Stimulated activated naive CD8-positive, alpha-beta T cell treated with anti-CD3 and anti-CD28 coated beads, Interleukin-15, Interleukin-2, amounts not matched to agents 100 ng/mL and 50 ng/mL, for 24 hours (primary cell): ENCODE measurements around the gene SNAPC5.

Source experiments
- H3K27ac Mint-ChIP-seq: one replicate; pipeline ENCODE4 v1.8.0; 2021; ENCODE audit warnings: mild to moderate bottlenecking, mixed read lengths
- H3K27me3 Mint-ChIP-seq: one replicate; pipeline ENCODE4 v1.8.0; 2021; ENCODE audit warnings: mixed read lengths
- H3K36me3 Mint-ChIP-seq: one replicate; pipeline ENCODE4 v1.8.0; 2021; ENCODE audit warnings: low read depth, mixed read lengths
- H3K4me1 Mint-ChIP-seq: one replicate; pipeline ENCODE4 v1.8.0; 2021; ENCODE audit warnings: low read depth, mixed read lengths
- H3K4me3 Mint-ChIP-seq: one replicate; pipeline ENCODE4 v1.8.0; 2021; ENCODE audit warnings: mild to moderate bottlenecking, mixed read lengths
- H3K9me3 Mint-ChIP-seq: one replicate; pipeline ENCODE4 v1.8.0; 2021; ENCODE audit warnings: mixed read lengths

SNAPC5 gene

GRCh38 chr15:66497502-66498455 is at the start of gene SNAPC5:
TSS of gene SNAPC5 (minus strand) at chr15:66497762. CDS start at chr15:66497731, 31 bp downstream.
- H3K27ac Mint-ChIP-seq = peak within 1 kb of the TSS; percentile 99

DNA sequence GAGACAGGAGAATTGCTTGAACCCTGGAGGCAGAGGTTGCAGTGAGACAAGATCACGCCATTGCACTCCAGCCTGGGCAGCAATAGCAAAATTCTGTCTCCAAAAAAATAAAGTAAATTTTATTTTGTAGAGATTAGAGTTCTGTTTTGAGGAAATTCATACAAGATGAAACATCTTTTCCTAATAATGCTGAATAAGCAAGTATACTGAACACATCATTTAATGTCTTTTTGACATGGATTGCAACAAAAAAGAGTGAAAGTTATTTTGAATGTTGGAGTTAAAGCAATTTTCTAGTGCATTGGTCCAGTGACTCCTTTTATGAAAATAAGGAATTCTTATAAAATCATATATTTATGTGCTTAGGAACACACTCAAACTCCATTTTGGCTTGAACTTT is 47.7 kb upstream of the SNAPC5 start:
- Mint-ChIP-seq H3K36me3 (peaks cover 51% of the 10 kb centered on the region), H3K4me1 (peaks cover 5% of the 10 kb centered on the region), H3K4me3 (no peak overlapping the region)

More at GRCh38 chr15:66497502-66498455, at the start of gene SNAPC5:
- Mint-ChIP-seq H3K4me3 (peak within 1 kb of the TSS; percentile 97), H3K9me3 (no peaks in the 10 kb centered on the region), H3K27me3 (no peaks in the 10 kb centered on the region), H3K36me3 (peaks cover 89% of the 10 kb centered on the region), H3K4me1 (peaks cover 65% of the 10 kb centered on the region)

GRCh38 chr15:66542896-66543295 is 45.3 kb upstream of the SNAPC5 start:
- H3K4me1 Mint-ChIP-seq = peaks cover 5% of the 10 kb centered on the region
- no peaks in the 10 kb centered on the region for H3K9me3 Mint-ChIP-seq
- H3K27ac Mint-ChIP-seq = no peak overlapping the region
- no peak overlapping the region for H3K4me3 Mint-ChIP-seq
- H3K27me3 Mint-ChIP-seq = no peaks in the 10 kb centered on the region
- H3K36me3 Mint-ChIP-seq = peaks cover 52% of the 10 kb centered on the region

More for the DNA sequence above, 47.7 kb upstream of the SNAPC5 start:
- no peaks in the 10 kb centered on the region for H3K9me3 Mint-ChIP-seq
- H3K27ac Mint-ChIP-seq = no peak overlapping the region
- no peaks in the 10 kb centered on the region for H3K27me3 Mint-ChIP-seq

DNA sequence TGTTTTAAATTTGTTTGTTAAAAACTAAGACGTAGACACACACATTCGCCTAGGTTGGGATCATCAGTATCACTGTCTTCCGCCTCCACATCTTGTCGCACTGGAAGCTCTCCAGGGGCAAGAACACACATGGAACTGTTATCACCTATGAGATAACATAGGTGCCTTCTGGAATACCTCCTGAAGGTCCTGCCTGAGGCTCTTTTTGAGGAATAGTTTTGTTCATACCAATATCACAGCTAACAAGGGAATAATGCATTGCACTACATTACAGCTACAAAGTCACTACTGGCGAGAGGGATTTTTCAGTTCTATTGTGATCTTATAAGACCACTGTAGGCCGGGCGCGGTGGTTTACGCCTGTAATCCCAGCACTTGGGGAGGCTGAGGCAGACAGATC is 37.5 kb upstream of the SNAPC5 start:
- Mint-ChIP-seq H3K36me3 (peaks cover 64% of the 10 kb centered on the region), H3K27ac (no peak overlapping the region), H3K4me3 (no peak overlapping the region), H3K9me3 (no peaks in the 10 kb centered on the region), H3K4me1 (no peaks in the 10 kb centered on the region), H3K27me3 (no peaks in the 10 kb centered on the region)

DNA sequence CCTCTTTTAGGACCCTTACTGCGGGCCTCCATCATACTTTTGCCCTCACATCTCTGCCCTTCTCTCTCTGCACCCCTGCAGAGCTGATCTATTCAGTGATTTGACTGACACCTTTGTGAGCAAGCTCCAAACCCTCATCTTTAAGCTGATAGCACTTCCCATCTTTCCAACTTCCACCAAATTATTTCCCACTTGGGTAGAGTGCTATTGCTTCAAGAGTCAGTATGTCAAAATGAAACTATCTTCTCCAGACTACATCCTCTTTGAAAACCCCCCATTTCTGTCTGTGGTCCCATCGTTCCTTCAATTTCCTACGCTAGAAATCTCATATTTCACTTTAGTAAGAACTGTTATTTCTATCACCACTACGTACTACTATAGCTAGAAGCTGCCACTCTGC is 27.3 kb upstream of the SNAPC5 start:
- H3K4me3 Mint-ChIP-seq = no peak overlapping the region
- H3K27me3 Mint-ChIP-seq = no peaks in the 10 kb centered on the region
- peaks cover 74% of the 10 kb centered on the region for H3K36me3 Mint-ChIP-seq
- no peak overlapping the region for H3K27ac Mint-ChIP-seq
- H3K9me3 Mint-ChIP-seq = no peaks in the 10 kb centered on the region
- H3K4me1 Mint-ChIP-seq = no peaks in the 10 kb centered on the region

DNA sequence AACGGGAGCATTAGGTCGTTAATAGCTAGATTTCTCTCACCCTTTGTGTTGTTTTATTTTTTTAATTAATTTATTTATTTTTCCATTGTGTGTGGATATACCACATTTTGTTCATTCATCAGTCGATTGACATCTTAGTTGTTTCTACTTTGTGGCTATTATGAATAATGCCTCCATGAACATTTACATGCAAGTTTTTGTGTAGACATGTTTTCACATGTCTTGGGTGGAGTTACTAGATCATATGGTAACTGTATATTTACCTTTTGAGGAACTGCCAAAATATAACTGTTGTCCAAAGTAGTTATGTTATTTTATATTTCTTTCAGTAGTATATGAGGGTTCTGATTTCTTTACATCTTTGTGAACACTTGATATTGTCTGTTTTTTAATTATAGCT is 26.4 kb upstream of the SNAPC5 start:
- Mint-ChIP-seq H3K27ac (no peak overlapping the region), H3K4me3 (no peak overlapping the region), H3K27me3 (no peaks in the 10 kb centered on the region), H3K9me3 (no peaks in the 10 kb centered on the region), H3K4me1 (no peaks in the 10 kb centered on the region), H3K36me3 (peaks cover 69% of the 10 kb centered on the region)

DNA sequence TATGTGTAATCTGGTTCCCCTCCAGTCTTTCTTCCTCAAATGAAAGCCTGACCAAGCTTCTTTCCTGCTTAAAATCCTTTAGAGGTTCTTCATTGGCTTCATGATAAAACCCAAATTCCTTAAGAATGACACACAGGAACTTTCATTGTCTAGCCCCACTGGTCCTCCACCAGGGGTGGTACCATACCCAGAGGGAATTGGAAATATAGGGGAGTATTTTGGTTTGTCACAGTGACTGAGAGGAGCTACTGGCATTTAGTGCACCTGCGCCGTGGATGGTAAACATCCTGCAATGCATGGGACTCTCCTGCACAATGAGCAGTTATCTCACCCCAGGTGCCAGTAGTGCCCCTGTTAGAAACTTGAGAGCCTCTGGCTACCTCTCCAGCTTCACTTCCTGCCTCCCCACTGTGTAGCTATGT is 18.4 kb upstream of the SNAPC5 start:
- Mint-ChIP-seq H3K36me3 (peaks cover 52% of the 10 kb centered on the region), H3K9me3 (no peaks in the 10 kb centered on the region), H3K4me1 (no peaks in the 10 kb centered on the region), H3K4me3 (no peak overlapping the region), H3K27ac (no peak overlapping the region), H3K27me3 (no peaks in the 10 kb centered on the region)

- Mint-ChIP-seq H3K27me3 (no peaks in the 10 kb centered on the region), H3K4me1 (no peaks in the 10 kb centered on the region), H3K9me3 (no peaks in the 10 kb centered on the region), H3K4me3 (no peak overlapping the region), H3K27ac (no peak overlapping the region), H3K36me3 (peaks cover 52% of the 10 kb centered on the region)
Observed at GRCh38 chr15:66514586-66514985, 17.0 kb upstream of the SNAPC5 start.

DNA sequence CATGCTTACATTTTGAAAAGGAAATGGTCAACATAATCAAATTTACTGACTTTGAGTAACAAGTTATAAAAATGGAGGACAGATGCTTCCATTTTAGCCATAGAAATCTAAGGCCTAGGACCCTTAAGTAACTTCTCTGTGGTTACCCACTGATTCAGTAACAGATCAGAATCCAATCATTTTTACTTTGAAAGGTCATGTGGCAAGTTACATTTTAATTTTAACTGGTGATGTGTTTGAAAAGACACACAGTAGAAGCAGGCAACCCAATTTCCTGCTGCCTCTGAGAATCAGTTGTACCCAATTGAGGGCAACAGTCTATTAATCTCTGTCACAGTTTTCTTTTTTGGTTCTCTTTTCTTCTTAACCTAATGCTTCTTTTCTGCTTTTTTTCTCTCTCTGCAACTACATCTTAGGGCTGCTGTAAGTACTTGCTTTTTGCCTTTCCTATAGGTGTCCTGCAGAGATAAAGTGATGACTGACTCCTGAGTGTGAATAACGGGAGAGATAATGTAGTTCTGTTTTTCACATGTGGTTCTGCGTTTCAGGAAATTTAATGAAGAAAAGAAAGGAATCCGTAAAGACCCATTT is 10.8 kb upstream of the SNAPC5 start:
- no peaks in the 10 kb centered on the region for H3K27me3 Mint-ChIP-seq
- peaks cover 29% of the 10 kb centered on the region for H3K4me1 Mint-ChIP-seq
- H3K9me3 Mint-ChIP-seq = no peaks in the 10 kb centered on the region
- peaks cover 41% of the 10 kb centered on the region for H3K36me3 Mint-ChIP-seq
- no peak overlapping the region for H3K27ac Mint-ChIP-seq
- no peak overlapping the region for H3K4me3 Mint-ChIP-seq

GRCh38 chr15:66505818-66506217 is 8.3 kb upstream of the SNAPC5 start:
- Mint-ChIP-seq H3K4me1 (peaks cover 51% of the 10 kb centered on the region), H3K9me3 (no peaks in the 10 kb centered on the region), H3K36me3 (peaks cover 63% of the 10 kb centered on the region), H3K27me3 (no peaks in the 10 kb centered on the region), H3K4me3 (peak overlapping the region; percentile 93), H3K27ac (peak overlapping the region; percentile 99)

DNA sequence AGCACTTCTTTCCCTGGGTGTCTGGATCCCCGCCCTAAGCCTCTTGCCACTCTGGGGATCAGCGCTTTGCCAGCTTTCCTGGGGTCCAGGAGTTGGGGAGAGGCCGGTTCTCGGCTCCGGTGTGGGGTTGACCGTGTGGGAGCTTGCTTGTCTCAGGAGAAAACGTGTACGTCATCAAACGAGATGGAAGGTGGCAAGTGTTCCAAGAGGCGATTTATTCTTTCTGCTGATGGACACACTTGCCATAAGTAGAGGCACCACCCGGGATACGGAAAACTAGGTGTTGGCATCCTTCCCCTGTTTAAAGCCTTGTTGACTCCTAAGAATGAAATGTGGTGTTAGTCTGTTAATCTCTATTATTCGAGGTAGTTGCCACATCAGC is 7.9 kb upstream of the SNAPC5 start:
- Mint-ChIP-seq H3K4me1 (peaks cover 55% of the 10 kb centered on the region), H3K9me3 (no peaks in the 10 kb centered on the region), H3K4me3 (peak overlapping the region; percentile 93), H3K27me3 (no peaks in the 10 kb centered on the region), H3K36me3 (peaks cover 63% of the 10 kb centered on the region), H3K27ac (peak overlapping the region; percentile 99)

DNA sequence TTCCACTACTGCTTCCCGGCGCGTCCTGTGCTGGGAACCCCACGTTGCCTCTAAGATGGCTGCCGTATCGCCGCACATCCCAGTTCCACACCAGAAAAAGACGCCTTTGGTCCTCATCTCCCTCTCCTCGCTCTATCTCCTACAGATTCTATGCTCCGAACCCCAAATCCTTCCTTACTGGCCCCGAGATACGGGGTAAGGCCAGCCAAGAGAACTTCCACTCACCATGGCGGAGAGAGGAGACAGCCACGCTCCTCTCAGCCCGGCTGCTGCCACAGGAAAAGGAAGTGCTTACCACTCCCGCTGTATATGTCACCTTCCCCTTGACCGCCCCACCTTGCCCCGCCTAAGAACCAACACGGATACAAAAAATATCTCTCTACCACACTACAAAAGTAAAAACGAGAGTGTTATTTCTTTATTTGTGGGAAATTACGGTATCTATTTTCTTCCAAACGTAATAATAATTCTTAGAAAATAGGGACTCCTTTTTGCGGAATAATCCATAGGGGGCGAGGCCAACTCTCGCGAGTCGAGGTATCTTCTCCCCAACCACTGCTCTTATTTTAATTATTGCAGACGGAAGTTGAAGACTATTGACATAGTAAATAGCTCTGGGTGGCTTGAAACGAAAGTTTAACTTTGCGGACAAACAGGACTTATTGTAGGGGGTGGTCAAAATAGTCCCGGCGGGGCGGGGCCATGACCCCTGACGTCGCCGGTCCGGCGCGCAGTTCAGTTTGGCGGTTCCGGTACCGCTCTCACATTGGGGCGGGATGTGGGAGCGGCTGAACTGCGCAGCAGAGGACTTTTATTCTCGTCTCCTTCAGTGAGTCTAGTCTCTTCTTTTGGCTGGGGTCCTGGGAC is 7.2 kb upstream of the SNAPC5 start, which contains the start of the genes RPL4 and ZWILCH:
Gene RPL4 (minus strand): TSS at position 293 of the 867 bp plus-strand sequence. CDS start 65 bp downstream, at position 228.
Gene ZWILCH (plus strand): TSS at position 764 of the 867 bp plus-strand sequence. CDS start 13 bp downstream, at position 777.
- peaks cover 68% of the 10 kb centered on the region for H3K36me3 Mint-ChIP-seq
- H3K27me3 Mint-ChIP-seq = no peaks in the 10 kb centered on the region
- H3K9me3 Mint-ChIP-seq = no peaks in the 10 kb centered on the region
- H3K4me3 Mint-ChIP-seq = peak within 1 kb of the TSS; percentile 93
- H3K27ac Mint-ChIP-seq = peak within 1 kb of the TSS; percentile 99
- peaks cover 61% of the 10 kb centered on the region for H3K4me1 Mint-ChIP-seq

DNA sequence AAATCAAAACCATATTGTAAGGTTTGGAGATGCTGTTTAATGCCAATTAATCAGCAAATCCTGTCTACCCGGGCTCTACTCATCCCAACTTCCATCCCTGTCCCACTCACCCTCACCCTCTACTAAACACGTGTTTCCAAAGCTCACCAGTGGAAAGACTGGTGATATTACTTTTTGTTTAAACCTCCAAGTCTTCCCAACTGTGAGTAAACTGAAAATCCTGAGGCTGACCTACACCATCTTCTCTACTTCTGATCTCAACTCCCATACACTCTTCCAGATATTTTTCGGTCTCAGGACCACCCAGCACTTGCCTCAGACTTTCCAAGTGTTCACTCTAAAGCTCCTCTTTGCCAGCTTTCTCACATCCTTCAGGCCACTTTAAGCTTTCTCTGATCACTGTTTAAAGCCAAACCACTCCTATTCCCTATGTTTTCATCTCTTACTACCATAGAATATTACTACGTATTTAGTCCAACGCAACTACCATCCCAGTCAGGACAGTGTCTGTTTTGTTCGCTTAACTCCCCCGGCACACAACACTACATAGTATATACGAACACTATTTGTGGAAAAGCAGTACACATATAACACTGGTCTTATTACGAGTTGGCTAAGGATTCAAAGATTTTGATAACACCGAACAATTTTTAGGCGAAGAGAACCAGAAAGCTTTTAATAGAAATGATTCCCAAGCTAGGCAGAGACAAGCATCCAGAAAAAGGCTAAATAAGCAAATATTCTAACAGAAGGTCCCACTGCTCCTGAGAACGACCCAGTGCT is 6.4 kb upstream of the SNAPC5 start:
- Mint-ChIP-seq H3K4me3 (peak overlapping the region; percentile 93), H3K27ac (peak overlapping the region; percentile 99), H3K4me1 (peaks cover 68% of the 10 kb centered on the region), H3K36me3 (peaks cover 71% of the 10 kb centered on the region), H3K9me3 (no peaks in the 10 kb centered on the region), H3K27me3 (no peaks in the 10 kb centered on the region)
